ENCODE data around the gene CYP24A1. TPM values are rescaled to one million over a fixed set of nuclear protein-coding genes. Genes with fewer than 3 reads are reported as not detected.

The CYP24A1 gene
- total RNA-seq, 1 donor from 2014 or later, result 5.9 TPM

DNA sequence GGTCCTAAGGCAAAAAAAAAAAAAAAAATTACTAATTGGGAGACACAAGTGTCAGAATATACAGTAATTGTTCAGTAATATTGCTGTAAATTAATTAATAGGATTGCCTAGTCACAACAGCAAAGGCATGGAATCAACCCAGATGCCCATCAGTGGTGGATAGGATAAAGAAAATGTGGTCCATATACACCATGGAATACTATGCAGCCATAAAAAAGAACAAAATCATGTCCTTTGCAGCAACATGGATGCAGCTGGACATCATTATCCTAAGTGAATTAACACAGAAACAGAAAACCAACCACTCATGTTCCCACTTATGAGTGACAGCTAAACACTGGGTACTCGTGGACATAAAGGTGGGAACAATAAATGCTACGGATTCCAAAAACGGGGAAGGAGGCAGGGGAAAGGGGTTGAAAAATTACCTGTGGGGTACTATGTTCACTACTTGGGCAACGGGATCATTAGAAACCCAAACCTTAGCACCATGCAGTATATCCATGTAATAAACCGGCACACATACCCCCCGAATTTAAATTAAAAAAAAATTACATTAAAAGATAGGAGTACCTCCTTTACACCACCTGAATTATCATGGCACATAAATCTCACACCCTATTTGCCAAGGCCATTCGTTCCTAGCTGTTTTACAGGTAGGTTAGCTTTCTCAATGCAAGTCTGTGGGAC is 33.4 kb upstream of the CYP24A1 start:
- intact Hi-C loops (cut with DNase I), result no loop called here
- Histone ChIP-seq H3K4me1 (peaks cover 31% of the 10 kb centered on the region), H3K4me3 (peak overlapping the region; percentile 84 to 97), H3K27me3 (no peaks in the 10 kb centered on the region), H3K36me3 (no peaks in the 10 kb centered on the region), H3K27ac (peak overlapping the region; percentile 99), H3K9me3 (no peaks in the 10 kb centered on the region)
- DNase-seq (ENCODE audit: extremely low spot score in 2 of 2), result no peak
- TF ChIP-seq, protein P1, sequence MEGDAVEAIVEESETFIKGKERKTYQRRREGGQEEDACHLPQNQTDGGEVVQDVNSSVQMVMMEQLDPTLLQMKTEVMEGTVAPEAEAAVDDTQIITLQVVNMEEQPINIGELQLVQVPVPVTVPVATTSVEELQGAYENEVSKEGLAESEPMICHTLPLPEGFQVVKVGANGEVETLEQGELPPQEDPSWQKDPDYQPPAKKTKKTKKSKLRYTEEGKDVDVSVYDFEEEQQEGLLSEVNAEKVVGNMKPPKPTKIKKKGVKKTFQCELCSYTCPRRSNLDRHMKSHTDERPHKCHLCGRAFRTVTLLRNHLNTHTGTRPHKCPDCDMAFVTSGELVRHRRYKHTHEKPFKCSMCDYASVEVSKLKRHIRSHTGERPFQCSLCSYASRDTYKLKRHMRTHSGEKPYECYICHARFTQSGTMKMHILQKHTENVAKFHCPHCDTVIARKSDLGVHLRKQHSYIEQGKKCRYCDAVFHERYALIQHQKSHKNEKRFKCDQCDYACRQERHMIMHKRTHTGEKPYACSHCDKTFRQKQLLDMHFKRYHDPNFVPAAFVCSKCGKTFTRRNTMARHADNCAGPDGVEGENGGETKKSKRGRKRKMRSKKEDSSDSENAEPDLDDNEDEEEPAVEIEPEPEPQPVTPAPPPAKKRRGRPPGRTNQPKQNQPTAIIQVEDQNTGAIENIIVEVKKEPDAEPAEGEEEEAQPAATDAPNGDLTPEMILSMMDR (IDR thresholded peaks at IDR 0.05), result no peak
- TF ChIP-seq POLR2AphosphoS5 (IDR thresholded peaks at IDR 0.05; ENCODE audit: insufficient read depth in 1 of 2, low read depth in 1 of 2) (no peak), POLR2A (IDR thresholded peaks at IDR 0.05) (no peak)

DNA sequence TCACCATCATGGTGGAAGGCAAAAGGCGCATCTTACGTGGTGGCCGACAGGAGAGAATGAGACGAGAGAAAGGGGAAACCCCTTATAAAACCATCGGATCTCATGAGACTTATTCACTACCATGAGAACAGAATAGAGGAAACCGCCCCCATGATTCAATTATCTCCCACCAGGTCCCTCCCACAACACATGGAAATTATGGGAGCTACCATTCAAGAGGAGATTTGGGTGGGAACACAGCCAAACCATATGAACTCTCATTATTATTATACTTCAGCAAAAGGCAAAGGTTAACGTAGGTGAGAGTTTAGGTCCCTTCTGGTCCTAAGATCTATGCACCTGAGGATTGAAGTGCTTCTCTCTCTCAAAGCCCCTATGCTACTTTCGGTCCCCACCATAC is 31.7 kb upstream of the CYP24A1 start:
- peaks cover 21% of the 10 kb centered on the region for H3K4me1 ChIP-seq
- H3K27me3 ChIP-seq, result no peaks in the 10 kb centered on the region
- H3K36me3 ChIP-seq, result no peaks in the 10 kb centered on the region
- intact Hi-C loops (cut with DNase I), result no loop called here
- no peak for DNase-seq (ENCODE audit: extremely low spot score in 2 of 2)
- H3K4me3 ChIP-seq, result no peak overlapping the region
- H3K9me3 ChIP-seq, result no peaks in the 10 kb centered on the region
- H3K27ac ChIP-seq, result no peak overlapping the region
- TF ChIP-seq POLR2AphosphoS5 (IDR thresholded peaks at IDR 0.05; ENCODE audit: insufficient read depth in 1 of 2, low read depth in 1 of 2), result no peak
- TF ChIP-seq, protein P1 (IDR thresholded peaks at IDR 0.05), result no peak
- no peak for TF ChIP-seq POLR2A (IDR thresholded peaks at IDR 0.05)

DNA sequence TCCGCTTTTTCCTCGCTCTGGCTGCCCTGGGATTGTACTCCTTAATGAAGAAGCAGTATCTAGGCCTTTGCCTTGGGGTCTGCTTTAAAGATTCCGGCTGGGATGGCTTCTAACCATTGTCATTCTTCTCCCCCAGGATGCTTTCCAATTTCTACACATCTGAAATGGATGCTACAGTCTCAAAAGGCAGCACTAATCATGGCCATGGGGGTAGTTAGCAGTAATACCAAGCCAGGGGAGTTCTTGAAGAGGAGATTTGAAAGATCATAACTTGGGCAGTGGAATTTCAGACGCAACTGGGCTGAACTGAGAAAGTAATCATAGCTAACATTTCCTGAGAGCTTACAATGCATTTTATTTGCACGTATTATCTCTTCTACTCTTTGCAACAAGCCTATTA is 30.7 kb upstream of the CYP24A1 start:
- Histone ChIP-seq H3K4me1 (peaks cover 12% of the 10 kb centered on the region), H3K9me3 (no peaks in the 10 kb centered on the region), H3K27ac (no peak overlapping the region), H3K36me3 (no peaks in the 10 kb centered on the region), H3K27me3 (no peaks in the 10 kb centered on the region), H3K4me3 (no peak overlapping the region)
- intact Hi-C loops (cut with DNase I), result no loop called here
- TF ChIP-seq POLR2AphosphoS5 (IDR thresholded peaks at IDR 0.05; ENCODE audit: insufficient read depth in 1 of 2, low read depth in 1 of 2), result no peak
- DNase-seq (ENCODE audit: extremely low spot score in 2 of 2), result no peak

DNA sequence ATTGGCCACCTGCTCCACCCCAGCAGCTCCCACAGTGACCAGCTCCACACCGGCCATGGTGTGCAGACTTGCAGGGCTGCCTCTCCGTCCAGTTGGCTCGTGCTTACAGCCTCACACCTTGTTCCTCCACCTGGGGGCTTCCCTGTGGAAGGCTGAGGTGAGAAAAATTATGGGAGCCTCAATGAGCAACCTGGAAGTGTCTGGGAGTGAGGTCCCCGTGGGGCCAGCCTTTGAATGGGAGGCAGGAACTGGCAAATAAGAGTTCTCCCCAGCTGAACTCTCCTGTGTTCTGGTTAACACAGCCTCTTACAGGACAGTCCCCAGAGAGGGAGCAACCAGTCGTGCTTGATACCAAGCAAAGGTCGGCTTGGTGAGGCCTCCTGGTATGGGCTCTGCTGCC is 30.3 kb upstream of the CYP24A1 start:
- no peak for DNase-seq (ENCODE audit: extremely low spot score in 2 of 2)
- intact Hi-C loops (cut with DNase I), result no loop called here

DNA sequence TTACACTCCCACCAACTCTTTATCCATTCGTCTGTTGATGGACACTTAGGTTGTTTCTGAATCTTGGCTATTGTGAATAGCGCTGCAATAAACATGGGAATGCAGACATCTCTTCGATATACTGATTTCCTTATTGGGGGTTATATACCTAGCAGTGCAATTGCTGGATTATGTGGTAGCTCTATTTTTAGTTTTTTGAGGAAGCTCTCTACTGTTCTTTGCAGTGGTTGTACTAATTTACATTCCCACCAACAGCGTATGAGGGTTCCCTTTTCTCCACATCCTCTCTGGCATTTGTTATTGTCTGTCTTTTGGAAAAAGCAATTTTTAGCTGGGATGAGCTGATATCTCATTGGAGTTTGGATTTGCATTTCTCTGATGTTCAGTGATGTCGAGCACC is 29.5 kb upstream of the CYP24A1 start:
- H3K4me3 ChIP-seq, result no peak overlapping the region
- no peaks in the 10 kb centered on the region for H3K9me3 ChIP-seq
- no peaks in the 10 kb centered on the region for H3K27me3 ChIP-seq
- peaks cover 3% of the 10 kb centered on the region for H3K4me1 ChIP-seq
- no peak overlapping the region for H3K27ac ChIP-seq
- TF ChIP-seq, protein P1 (IDR thresholded peaks at IDR 0.05), result no peak
- TF ChIP-seq POLR2AphosphoS5 (IDR thresholded peaks at IDR 0.05; ENCODE audit: insufficient read depth in 1 of 2, low read depth in 1 of 2) (no peak), POLR2A (IDR thresholded peaks at IDR 0.05) (no peak)
- intact Hi-C loops (cut with DNase I), result no loop called here
- DNase-seq (ENCODE audit: extremely low spot score in 2 of 2), result no peak
- H3K36me3 ChIP-seq, result no peaks in the 10 kb centered on the region

More for the DNA sequence above, 30.3 kb upstream of the CYP24A1 start:
- no peaks in the 10 kb centered on the region for H3K27me3 ChIP-seq
- no peaks in the 10 kb centered on the region for H3K36me3 ChIP-seq
- H3K9me3 ChIP-seq, result no peaks in the 10 kb centered on the region
- TF ChIP-seq, protein P1 (IDR thresholded peaks at IDR 0.05), result no peak
- TF ChIP-seq POLR2AphosphoS5 (IDR thresholded peaks at IDR 0.05; ENCODE audit: insufficient read depth in 1 of 2, low read depth in 1 of 2) (no peak), POLR2A (IDR thresholded peaks at IDR 0.05) (no peak)
- H3K4me3 ChIP-seq, result no peak overlapping the region
- no peak overlapping the region for H3K27ac ChIP-seq
- peaks cover 8% of the 10 kb centered on the region for H3K4me1 ChIP-seq
